T-helper 2 cell treated with Interferon-gamma antibody and Interleukin-4, amounts not matched to agents 5 μg/mL and 100 μg/mL, for 36 hours (primary cell): ENCODE data around the gene ADAM10.

ENCODE experiments used
- DNase-seq: peaks from one replicate; pipeline ENCODE4 v3.0.0; 2021; ENCODE audit warnings: low spot score
- H3K27ac Mint-ChIP-seq: one replicate; pipeline ENCODE4 v1.8.0; 2021; ENCODE audit warnings: mild to moderate bottlenecking, mixed read lengths
- H3K27me3 Mint-ChIP-seq: one replicate; pipeline ENCODE4 v1.8.0; 2021; ENCODE audit warnings: low read depth, mixed read lengths
- H3K36me3 Mint-ChIP-seq: one replicate; pipeline ENCODE4 v1.8.0; 2021; ENCODE audit warnings: low read depth, mixed read lengths
- H3K4me1 Mint-ChIP-seq: one replicate; pipeline ENCODE4 v1.8.0; 2021; ENCODE audit warnings: low read depth, mixed read lengths
- H3K4me3 Mint-ChIP-seq: one replicate; pipeline ENCODE4 v1.8.0; 2022; ENCODE audit warnings: mild to moderate bottlenecking, moderate library complexity, mixed read lengths
- H3K9me3 Mint-ChIP-seq: one replicate; pipeline ENCODE4 v1.8.0; 2021; ENCODE audit warnings: mixed read lengths

The ADAM10 gene

DNA sequence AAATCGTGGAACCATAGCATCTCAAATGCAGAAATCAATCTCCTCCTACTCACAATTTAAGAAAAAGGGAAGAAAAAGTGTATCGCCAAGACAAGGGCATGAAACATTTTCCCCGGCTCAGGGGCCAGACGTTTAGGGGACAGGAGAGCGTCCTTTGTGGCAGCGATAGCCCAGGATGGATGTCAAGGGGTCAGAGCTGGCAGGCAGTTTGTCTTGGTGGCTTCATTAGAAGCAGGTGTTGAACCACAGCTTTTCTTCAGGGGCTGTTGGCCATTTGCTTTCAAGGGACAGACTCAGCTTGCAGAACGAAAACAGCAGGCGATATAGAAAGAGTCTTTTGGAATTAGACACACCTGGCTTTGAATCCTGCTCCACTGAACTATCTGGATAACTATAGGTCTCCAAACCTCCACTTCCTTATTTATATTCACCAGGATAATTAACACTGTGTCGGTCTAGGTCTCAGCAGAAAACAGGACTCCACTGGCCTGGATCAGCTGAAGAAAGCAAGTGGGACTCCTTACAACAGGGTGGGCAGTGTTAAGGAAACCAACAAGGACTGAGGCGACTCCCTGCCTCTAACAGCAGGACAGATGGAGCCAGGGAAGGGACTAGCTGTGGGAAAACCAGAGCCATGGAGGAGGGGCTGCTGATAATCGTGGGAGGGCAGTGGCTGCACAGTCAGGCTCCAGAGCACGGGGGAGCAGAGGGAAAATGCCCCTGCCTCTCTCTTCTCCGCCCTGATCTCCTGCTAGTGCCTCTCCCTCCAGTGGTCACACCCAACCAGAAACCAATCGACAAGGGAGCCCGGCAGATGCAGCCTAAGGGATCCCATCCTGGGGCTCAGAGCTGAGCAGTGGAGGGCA is 194.1 kb downstream of the ADAM10 start:
- DNase-seq, result no peak
- Mint-ChIP-seq H3K4me1 (peaks cover 26% of the 10 kb centered on the region), H3K27me3 (no peaks in the 10 kb centered on the region), H3K4me3 (no peak overlapping the region), H3K36me3 (peaks cover 1% of the 10 kb centered on the region), H3K9me3 (no peaks in the 10 kb centered on the region), H3K27ac (no peak overlapping the region)

DNA sequence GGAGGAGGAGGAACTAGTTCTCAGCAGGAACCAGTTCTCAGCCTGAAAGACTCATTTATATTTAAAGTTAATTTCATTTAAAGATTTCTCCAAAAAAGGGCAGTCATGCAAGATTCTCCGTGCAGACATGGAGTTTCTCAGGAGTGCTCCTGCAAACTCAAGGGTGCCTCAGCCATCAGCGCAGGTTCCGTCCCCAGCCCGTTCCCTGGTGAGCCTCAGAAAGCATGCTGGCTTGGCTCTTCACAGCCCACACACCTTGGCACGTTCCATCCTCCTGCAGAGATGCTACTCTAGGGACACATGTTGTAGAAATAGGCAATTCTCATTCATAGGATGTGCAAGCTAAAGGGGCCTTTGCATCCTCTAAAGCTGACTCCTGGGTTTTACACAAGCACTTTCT is 194.7 kb downstream of the ADAM10 start:
- no peak overlapping the region for H3K4me3 Mint-ChIP-seq
- no peaks in the 10 kb centered on the region for H3K27me3 Mint-ChIP-seq
- no peak overlapping the region for H3K27ac Mint-ChIP-seq
- no peaks in the 10 kb centered on the region for H3K9me3 Mint-ChIP-seq
- peaks cover 30% of the 10 kb centered on the region for H3K4me1 Mint-ChIP-seq
- no peak for DNase-seq
- peaks cover 1% of the 10 kb centered on the region for H3K36me3 Mint-ChIP-seq

DNA sequence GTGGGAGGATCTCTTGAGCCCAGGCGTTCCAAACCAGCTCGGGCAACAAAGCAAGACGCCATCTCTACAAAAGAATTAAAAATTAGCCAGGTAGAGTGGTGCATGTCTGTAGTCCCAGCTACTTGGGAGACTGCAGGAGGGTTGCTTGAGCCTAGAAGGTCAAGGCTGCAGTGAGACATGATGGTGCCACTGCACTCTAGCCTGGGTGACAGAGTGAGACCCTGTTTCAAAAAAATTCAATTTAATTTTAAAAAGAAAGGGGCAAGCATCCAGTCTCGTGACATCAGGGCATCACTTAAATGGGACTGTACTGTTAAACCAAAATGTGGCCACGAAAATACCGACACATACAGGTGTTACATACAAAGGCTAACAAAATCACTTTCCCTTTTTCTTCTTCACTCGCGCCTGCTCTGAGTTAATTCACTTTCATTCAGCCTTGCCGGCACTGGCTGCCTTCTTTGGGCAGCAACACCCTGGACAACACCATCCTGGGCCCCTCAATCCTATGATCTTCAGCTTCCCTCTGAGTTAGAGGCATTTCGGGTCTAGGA is 196.1 kb downstream of the ADAM10 start:
- no peak for DNase-seq
- no peaks in the 10 kb centered on the region for H3K9me3 Mint-ChIP-seq
- peaks cover 1% of the 10 kb centered on the region for H3K36me3 Mint-ChIP-seq
- H3K4me1 Mint-ChIP-seq, result peaks cover 30% of the 10 kb centered on the region
- peak overlapping the region; percentile 38 for H3K27ac Mint-ChIP-seq
- no peaks in the 10 kb centered on the region for H3K27me3 Mint-ChIP-seq
- H3K4me3 Mint-ChIP-seq, result no peak overlapping the region

DNA sequence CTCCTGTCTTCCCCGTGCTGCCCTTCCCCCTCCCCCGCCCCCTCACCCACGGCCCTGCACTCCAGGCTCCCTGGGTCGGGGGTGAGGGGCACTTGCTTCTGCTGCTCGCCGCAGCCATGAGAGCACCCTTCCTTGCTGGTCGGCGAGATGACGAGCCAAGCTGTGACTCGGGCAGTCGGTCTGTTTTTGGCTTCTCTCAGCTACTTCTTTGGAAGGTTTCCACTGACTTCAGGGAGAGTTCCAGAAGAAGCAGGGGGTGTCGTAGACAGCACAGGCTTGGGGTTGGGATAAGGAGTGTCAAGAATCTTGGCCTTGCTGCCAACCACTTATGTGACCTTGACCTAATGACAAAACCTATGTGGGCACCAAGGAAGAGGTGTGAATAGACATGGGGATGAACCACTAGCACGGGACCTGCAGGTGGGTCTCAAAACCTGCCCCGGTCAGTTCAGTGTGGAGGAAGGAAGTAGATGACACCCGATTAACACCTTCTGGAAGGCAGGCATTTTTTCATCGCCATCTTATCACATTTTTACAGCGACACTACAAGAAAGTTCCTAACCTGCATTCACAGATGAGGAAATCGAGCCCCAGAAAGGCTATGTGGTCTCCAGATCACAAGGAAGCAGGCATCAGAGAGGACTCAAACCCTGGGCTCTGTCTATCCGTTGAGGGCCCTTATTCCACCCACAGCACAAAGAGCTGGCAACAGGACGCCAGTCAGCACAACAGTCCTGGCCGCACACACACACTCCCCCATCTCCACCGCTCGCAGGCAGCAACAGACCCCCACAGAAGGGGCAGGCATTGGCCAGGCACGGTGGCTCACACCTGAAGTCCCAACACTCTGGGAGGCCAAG is 196.8 kb downstream of the ADAM10 start:
- Mint-ChIP-seq H3K4me1 (peaks cover 33% of the 10 kb centered on the region), H3K27ac (peak overlapping the region; percentile 94), H3K27me3 (no peaks in the 10 kb centered on the region), H3K36me3 (peaks cover 1% of the 10 kb centered on the region), H3K9me3 (no peaks in the 10 kb centered on the region), H3K4me3 (no peak overlapping the region)
- no peak for DNase-seq

DNA sequence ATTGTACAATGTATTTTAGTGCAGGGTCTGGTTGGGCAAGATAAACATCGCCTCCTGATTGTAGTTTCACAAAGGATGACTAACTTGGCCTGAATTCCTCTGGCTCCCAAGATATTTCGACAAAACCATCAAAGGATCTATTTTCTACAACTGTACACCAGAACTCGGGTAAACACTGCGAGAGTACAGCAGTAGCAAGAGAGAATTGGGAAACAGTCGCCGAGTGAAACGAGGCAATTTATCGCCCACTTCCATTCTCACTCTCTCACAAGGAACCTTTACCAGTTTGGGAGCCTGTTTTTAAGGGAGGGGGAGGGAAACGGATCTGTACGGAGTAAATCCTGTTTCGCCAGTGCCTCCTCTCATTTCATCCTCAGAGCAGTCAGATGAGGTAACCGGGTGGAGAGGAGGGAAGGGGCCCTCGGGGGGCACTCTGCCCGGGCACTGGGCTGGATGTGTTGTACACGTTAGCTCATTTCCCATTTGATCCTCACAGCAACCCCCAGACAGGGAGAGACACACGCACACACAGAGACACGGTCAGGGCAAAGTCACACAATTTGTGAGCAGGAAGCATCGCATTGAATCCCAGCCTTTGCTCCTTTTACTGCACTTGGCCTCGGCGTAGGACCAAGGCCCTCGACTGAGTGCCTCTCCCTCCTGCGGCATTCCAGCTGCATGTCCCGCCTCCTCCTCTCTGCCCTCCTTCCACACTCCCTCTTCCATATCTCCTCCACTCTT is 197.6 kb downstream of the ADAM10 start:
- H3K4me3 Mint-ChIP-seq, result peak overlapping the region; percentile 68
- H3K27me3 Mint-ChIP-seq, result no peaks in the 10 kb centered on the region
- H3K27ac Mint-ChIP-seq, result peak overlapping the region; percentile 94
- H3K4me1 Mint-ChIP-seq, result peaks cover 35% of the 10 kb centered on the region
- H3K36me3 Mint-ChIP-seq, result peaks cover 1% of the 10 kb centered on the region
- no peaks in the 10 kb centered on the region for H3K9me3 Mint-ChIP-seq
- peak; percentile 12 for DNase-seq

DNA sequence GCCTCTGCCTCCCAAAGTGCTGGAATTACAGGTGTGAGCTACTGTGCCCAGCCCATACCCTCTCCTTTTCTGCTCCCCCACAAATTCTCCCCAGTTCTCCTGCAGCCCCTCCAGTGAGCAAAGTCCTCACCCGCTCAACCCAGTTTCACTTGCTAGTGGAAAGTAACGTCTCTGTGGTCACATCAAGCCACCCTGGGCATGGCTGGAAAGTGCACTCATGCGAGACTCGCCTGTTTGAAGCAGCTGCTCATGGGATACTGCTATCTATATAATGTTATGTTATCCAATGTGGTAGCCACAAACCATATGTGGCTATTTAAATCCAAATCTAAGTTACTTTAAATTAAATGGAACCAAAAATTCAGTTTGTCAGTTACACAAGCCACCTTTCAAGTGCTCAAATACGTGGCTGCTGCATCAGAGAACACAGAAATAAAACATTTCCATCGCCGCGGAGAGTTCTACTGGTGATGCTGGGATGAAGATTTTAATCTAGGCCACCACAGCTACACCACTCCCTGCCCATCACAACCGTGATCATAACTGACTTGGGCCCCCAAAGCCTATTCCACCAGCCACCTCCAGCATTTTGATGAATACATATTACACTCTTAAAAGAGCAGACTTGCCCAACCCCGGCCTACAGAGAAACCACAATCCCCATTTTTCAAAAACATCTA is 198.3 kb downstream of the ADAM10 start:
- DNase-seq, result peak; percentile 39
- H3K27me3 Mint-ChIP-seq, result no peaks in the 10 kb centered on the region
- peak overlapping the region; percentile 94 for H3K27ac Mint-ChIP-seq
- peaks cover 4% of the 10 kb centered on the region for H3K36me3 Mint-ChIP-seq
- no peaks in the 10 kb centered on the region for H3K9me3 Mint-ChIP-seq
- H3K4me1 Mint-ChIP-seq, result peaks cover 41% of the 10 kb centered on the region
- peak overlapping the region; percentile 68 for H3K4me3 Mint-ChIP-seq

DNA sequence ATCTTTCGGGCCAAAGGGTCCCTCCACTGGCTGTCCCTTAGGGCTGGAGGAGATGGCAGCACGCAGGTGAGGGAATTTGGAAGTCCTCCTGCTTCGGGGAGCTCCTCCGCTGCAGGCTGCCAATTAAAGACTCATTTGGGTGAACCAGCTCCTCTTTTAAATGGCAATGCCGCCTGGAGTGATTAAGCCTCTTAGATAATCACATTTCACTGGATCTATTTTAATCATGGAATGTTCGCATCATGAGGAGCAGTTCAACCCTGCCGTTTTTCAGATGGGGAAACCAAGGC is 199.8 kb downstream of the ADAM10 start:
- no peaks in the 10 kb centered on the region for H3K27me3 Mint-ChIP-seq
- peak overlapping the region; percentile 67 for H3K27ac Mint-ChIP-seq
- DNase-seq, result no peak
- no peaks in the 10 kb centered on the region for H3K9me3 Mint-ChIP-seq
- no peak overlapping the region for H3K4me3 Mint-ChIP-seq
- H3K36me3 Mint-ChIP-seq, result peaks cover 5% of the 10 kb centered on the region
- H3K4me1 Mint-ChIP-seq, result peaks cover 54% of the 10 kb centered on the region

DNA sequence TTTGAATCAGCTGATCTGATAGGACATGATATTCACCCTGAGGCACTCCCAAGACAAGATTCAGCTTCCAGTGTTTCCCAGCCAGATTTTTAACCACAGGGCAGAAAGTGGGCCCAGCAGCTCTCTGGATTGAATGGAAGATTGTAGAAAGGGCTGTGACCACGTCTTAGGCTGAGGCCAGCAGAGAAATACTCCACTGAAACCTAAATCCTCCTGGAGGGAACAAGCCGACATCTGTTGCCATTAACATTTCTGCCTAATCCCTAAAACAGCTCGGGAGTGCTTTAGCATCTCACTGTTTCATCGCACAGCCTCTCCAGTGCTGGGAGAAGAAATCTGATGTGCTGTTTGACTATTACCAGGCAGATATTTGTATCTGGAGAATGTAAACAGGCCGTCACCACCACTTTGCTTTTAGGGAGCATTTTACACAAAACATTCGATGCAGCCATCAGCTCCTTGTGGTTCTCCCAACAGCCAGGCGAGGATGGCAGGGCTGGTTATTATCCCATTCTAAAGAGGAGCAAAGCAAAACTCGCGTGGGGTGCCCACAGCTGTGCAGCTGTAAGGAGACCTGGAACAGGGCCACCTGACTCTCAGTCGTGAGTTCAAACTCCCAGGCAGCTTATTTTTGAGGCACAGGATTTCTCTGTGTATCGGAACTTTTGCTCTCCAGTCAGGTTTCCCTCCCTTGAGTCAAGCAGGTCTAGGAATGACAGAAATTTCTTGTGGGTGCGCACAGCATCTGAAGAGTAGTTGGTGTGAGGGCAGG is 200.3 kb downstream of the ADAM10 start:
- H3K4me3 Mint-ChIP-seq, result no peak overlapping the region
- no peak for DNase-seq
- peaks cover 56% of the 10 kb centered on the region for H3K4me1 Mint-ChIP-seq
- H3K27me3 Mint-ChIP-seq, result no peaks in the 10 kb centered on the region
- H3K36me3 Mint-ChIP-seq, result peaks cover 5% of the 10 kb centered on the region
- peak overlapping the region; percentile 45 for H3K27ac Mint-ChIP-seq
- no peaks in the 10 kb centered on the region for H3K9me3 Mint-ChIP-seq

DNA sequence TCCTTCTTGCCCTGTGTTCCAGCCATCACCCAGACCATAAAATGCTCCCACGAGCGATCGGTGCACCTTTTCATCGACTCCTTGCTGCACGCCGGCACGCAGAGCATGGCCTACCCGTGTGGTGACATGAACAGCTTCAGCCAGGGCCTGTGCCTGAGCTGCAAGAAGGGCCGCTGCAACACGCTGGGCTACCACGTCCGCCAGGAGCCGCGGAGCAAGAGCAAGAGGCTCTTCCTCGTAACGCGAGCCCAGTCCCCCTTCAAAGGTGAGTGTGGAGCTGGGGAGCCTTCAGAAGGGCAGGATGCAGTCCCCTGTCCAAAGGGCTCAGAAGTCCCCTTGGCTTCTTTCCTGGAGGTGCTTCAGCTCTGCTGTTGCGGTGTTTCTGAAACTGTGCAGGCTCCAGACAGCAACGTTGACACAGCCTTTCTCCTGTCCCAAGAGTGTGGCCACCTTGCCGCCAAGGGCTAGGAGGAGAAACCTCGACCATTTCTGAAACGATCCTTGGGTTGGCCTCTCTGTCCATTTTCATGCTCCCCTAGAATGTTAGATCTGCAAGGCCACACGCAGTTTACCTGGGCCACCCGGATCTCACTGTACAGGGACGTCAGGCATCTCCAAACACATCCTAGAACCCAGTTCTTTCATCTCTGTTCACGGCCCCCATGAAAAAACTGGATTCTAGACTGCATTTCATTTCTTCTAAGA is 201.0 kb downstream of the ADAM10 start:
- Mint-ChIP-seq H3K36me3 (peaks cover 7% of the 10 kb centered on the region), H3K27me3 (no peaks in the 10 kb centered on the region), H3K27ac (peak overlapping the region; percentile 45), H3K9me3 (no peaks in the 10 kb centered on the region), H3K4me1 (peaks cover 57% of the 10 kb centered on the region), H3K4me3 (no peak overlapping the region)
- DNase-seq, result no peak

DNA sequence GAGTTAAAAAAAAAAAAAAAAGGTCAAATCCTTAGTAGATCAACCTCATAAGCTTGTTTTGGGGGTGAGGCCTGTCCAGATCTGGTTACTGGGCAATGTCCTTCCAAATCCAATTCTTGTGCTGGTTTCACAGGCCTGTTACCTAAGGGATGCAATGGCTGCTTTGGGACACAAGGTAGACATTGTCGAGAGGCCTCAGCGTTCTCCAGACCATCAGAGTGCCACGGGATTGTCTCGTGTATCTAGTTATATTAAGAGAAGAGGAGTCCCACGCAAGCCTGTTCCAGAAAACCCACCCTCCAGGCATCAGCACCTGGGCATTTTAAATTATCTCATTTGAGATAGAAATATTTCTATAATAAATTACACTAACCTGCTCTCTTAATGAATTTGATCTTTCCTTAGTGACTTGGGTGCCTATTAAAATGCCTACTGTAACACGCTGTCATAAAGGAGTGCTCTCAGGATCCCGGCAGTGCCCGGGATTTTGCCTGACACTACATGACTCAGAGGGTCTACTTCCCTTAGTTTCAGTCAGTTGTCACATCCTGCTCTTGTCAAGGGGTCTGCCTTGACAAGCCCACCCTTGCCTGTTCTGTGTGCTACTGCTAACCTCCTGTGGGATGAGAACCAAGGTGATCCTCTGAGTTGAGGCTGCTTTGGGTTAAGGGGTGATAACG is 201.7 kb downstream of the ADAM10 start:
- Mint-ChIP-seq H3K36me3 (peaks cover 7% of the 10 kb centered on the region), H3K27ac (peak overlapping the region; percentile 76), H3K27me3 (no peaks in the 10 kb centered on the region), H3K9me3 (no peaks in the 10 kb centered on the region), H3K4me1 (peaks cover 55% of the 10 kb centered on the region), H3K4me3 (no peak overlapping the region)
- no peak for DNase-seq

DNA sequence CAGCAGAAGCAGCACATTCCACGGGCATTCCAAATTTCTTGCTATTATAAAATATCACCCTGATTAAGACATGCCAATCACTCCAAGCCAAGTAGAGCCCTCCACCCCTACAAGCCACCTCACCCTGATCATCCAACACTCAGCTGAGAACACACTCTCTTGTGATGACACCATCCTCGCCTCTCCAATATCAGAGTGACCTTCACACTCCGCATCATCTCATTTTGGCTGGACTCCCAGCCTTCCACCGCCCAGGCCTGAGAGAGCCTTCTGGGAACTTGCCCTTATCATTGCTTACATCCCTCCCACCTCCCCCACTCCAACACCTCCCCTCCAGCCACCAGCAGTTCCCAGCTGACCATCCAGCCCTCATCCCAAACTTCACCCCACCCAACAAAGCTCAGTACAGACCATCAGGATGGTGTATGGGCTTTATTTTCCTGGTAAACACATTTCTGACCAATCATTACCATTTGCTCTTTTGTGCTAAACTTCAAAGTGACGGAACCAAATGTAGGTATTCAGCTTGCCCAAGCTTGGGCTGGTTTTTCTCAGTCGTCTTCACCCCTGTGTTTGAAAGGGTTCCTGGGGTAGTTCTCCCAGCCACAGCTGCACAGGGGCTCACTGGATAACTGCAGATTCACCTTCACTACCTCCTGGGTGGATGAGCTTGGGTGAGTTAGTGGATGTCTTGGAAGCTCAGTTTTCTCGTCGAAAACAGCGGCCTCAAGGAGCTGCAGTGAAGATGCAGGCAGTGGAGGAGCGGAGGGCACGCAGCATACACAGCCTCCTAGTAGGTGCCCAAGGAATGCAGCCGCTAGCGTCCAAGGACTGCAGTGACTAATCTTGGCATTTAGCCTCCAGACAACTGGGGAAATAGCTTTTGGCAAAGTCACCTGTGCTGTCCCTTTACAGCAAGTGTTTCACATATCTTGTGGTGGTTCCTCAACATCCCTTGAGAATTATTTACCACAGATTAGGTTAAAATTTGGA is 202.6 kb downstream of the ADAM10 start:
- Mint-ChIP-seq H3K4me3 (no peak overlapping the region), H3K4me1 (peaks cover 52% of the 10 kb centered on the region), H3K36me3 (peaks cover 7% of the 10 kb centered on the region), H3K27ac (peak overlapping the region; percentile 97), H3K9me3 (no peaks in the 10 kb centered on the region), H3K27me3 (no peaks in the 10 kb centered on the region)
- DNase-seq, result no peak
